Esophagus (tissue), 2 donors: ENCODE measurements around the gene TEKTIP1. TPM values are rescaled to one million over a fixed set of nuclear protein-coding genes. Genes with fewer than 3 reads are reported as not detected.

Source experiments
- H3K27ac ChIP-seq, 2 donors: one replicate each; pipeline ENCODE4 v1.5.1; 2013; ENCODE audit warnings: low read depth in 2 of 2, mild to moderate bottlenecking in 2 of 2, inconsistent platforms in 1 of 2, low read length in 1 of 2, moderate library complexity in 1 of 2
- H3K27me3 ChIP-seq, 2 donors: one replicate each; pipeline ENCODE4 v1.6.1; 2013; ENCODE audit warnings: low read length in 2 of 2, control low read depth in 1 of 2, mild to moderate bottlenecking in 1 of 2; ENCODE audit not compliant: insufficient read depth in 2 of 2, control insufficient read depth in 1 of 2
- H3K36me3 ChIP-seq, 2 donors: one replicate each; pipeline ENCODE4 v1.6.1; 2013; ENCODE audit warnings: low read length in 1 of 2; ENCODE audit not compliant: control insufficient read depth in 2 of 2, insufficient read depth in 2 of 2
- H3K4me1 ChIP-seq, 2 donors: one replicate each; pipeline ENCODE4 v1.6.1; 2013; ENCODE audit warnings: low read length in 1 of 2; ENCODE audit not compliant: control insufficient read depth in 2 of 2, insufficient read depth in 2 of 2
- H3K4me3 ChIP-seq, 2 donors: one replicate each; pipeline ENCODE4 v1.5.1; 2013; ENCODE audit warnings: low read length in 2 of 2, mild to moderate bottlenecking in 2 of 2, low read depth in 1 of 2, moderate library complexity in 1 of 2
- H3K9me3 ChIP-seq, 2 donors: one replicate each; pipeline ENCODE4 v1.6.1; 2013; ENCODE audit warnings: mild to moderate bottlenecking in 2 of 2, low read depth in 1 of 2, low read length in 1 of 2, moderate library complexity in 1 of 2; ENCODE audit not compliant: control insufficient read depth in 2 of 2, insufficient read depth in 1 of 2
- WGBS, 2 donors: extraction: QIAGEN DNeasy Blood & Tissue Kit; methylation state at CpG; one replicate each; pipeline ENCODE4 v1.1.7; 2013; 5-methylcytosine and 5-hydroxymethylcytosine counted together
- polyA plus RNA-seq, 2 donors: library from polyadenylated mRNA; stranded (reverse); fragments of 200-250 nt; gene quantifications; one replicate each; pipeline ENCODE4 v1.2.3, GENCODE V29; 2013
- donor health status: healthy with polysubstance abuse.
- donor health status: Bipolar disorder and iron deficiency.

TEKTIP1 gene
- polyA plus RNA-seq, 2 donors = 0.08 to 0.41 TPM

DNA sequence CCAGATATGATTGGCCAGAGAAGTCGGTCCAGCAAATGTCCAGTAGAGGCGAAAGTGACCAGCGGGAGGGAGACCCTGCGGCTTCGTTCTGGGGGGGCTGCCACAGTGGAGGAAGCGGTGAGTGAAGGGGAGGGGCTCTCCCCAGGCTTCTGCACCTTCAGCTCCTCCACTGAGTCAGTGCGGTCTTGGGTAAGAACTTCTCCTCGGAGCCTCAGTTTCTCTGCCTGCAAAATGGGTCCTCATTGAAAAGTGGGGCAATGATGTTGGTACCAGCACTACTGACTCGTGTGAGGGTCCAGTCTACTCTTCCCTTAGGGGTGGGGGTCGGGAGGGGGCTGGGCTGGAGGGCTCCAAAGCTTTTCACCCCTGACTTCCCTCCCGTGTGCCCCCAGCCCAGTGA is 50.5 kb downstream of the TEKTIP1 start:
- no peak overlapping the region for H3K4me3 ChIP-seq
- no peak overlapping the region for H3K27ac ChIP-seq
- H3K36me3 ChIP-seq = no peaks in the 10 kb centered on the region
- no peaks in the 10 kb centered on the region for H3K27me3 ChIP-seq
- H3K9me3 ChIP-seq = peaks cover 0 to 2% of the 10 kb centered on the region in 2 donors
- no peaks in the 10 kb centered on the region for H3K4me1 ChIP-seq
- WGBS, 2 donors = 77 to 88% methylated on average over 11 of the region's 11 CpGs

DNA sequence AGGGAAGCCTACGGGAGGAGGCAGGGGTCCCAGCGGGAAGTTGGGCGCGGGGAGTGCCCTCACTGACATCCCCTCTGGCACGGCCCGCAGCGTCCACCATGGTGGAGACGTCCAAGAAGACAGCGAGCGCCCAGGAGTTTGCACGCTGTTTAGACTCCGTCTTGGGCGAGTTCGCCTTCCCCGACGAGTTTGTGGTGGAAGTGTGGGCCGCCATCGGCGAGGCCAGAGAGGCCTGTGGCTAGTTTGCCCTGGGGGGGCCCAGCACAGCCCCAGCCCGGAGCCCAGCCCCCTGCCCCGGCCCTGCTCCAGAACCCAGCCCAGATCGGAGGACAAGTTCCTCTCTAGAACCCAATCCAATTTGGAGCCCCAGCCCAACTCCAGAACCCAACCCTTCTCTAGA is 51.0 kb downstream of the TEKTIP1 start:
- H3K36me3 ChIP-seq = no peaks in the 10 kb centered on the region
- WGBS, 2 donors = 92 to 94% methylated on average over 22 of the region's 22 CpGs
- H3K27me3 ChIP-seq = no peaks in the 10 kb centered on the region
- peaks cover 0 to 2% of the 10 kb centered on the region in 2 donors for H3K9me3 ChIP-seq
- no peak overlapping the region for H3K4me3 ChIP-seq
- no peak overlapping the region for H3K27ac ChIP-seq
- no peaks in the 10 kb centered on the region for H3K4me1 ChIP-seq

DNA sequence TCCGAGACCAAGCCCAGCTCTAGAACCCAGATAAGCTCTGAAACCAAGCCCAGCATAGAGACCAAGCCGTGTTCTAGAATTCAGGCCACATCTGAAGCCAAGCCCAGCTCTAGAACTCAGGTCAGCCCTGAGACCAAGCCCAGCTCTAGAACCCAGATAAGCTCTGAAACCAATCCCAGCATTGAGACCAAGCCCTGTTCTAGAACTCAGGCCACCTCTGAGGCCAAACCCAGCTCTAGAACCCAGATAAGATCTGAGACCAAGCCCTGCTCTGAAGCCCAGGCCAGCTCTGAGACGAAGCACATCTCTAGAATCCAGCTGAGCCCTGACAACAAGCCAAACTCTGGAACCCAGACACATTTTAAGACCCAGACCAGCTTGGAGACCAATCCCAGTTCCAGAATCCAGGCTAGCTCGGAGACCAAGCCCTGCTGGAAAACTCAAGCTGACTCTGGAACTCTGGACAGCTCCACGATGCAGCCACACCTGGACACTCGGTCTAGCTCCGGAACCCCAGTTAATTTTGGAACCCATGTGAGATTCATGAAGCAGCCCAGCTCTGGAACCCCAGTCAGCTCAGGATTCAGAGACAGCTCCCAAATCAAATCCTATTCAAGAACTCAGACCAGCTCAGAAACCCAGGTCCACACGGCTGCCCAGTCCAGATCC is 52.2 kb downstream of the TEKTIP1 start:
- Histone ChIP-seq H3K4me1 (no peaks in the 10 kb centered on the region), H3K9me3 (peaks cover 0 to 2% of the 10 kb centered on the region in 2 donors), H3K27ac (no peak overlapping the region), H3K4me3 (no peak overlapping the region), H3K36me3 (no peaks in the 10 kb centered on the region), H3K27me3 (no peaks in the 10 kb centered on the region)
- WGBS, 2 donors = 89 to 91% methylated on average over 8 of the region's 8 CpGs

DNA sequence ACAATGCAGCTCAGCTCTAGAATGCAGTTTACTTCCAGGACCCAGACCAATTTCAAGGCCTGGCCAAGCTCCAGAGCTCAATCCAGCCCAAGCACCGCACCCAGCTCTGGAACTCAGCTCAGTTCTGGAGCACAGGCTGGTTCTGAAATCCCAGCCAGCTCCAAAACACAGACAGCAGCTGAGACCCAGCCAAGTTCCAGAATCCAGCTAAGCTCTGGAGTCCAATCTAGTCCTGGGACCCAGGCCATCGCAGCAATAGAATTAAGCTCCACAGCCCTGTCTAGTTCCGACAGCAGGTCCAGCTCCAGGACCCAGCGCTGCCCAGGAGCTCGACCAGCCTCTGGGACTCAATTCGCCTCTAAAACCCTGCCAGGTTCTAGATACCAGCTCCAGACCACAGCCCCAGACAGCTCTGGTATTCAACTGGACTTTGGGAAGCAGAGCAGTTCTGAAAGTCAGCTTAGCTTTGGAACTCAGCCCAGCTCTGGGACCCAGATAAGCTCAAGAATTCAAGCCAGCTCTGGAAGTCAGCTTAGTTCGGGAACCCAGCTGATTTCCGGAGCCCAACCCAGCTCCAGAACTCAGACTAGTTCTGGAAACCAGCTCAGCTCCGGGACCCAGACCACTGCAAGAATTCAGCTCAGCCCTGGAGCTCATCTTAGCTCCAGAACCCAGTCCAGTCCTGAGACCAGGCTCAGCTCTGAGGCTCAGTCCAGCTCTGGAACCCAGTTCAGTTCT is 53.1 kb downstream of the TEKTIP1 start:
- Histone ChIP-seq H3K27me3 (no peaks in the 10 kb centered on the region), H3K4me3 (no peak overlapping the region), H3K36me3 (no peaks in the 10 kb centered on the region), H3K27ac (no peak overlapping the region), H3K4me1 (no peaks in the 10 kb centered on the region), H3K9me3 (peaks cover 0 to 2% of the 10 kb centered on the region in 2 donors)
- 77 to 82% methylated on average over 9 of the region's 9 CpGs for WGBS, 2 donors

DNA sequence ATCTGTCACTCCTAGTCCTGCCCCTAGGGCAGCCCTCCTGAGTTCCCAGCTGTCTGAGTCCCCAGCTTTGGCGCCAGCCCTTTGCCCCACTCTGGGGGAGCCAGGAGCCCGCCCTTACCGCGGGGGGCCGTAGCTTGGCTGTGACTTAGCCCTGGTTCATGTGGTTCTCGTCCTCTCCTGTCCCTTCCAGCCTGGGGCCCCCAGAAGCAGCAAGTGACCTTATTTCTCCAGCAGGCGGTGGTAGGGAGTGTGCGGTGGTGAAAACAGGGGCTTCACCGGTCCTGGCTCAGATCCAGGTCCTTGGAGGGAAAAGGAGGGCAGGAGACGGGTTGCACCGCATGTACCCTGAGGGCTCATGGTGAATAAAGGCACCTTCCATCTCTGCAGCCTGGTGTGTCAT is 54.2 kb downstream of the TEKTIP1 start:
- H3K27me3 ChIP-seq = no peaks in the 10 kb centered on the region
- H3K4me3 ChIP-seq = no peak overlapping the region
- peaks cover 0 to 2% of the 10 kb centered on the region in 2 donors for H3K9me3 ChIP-seq
- H3K27ac ChIP-seq = no peak overlapping the region
- WGBS, 2 donors = 38 to 46% methylated on average over 11 of the region's 11 CpGs
- H3K4me1 ChIP-seq = no peaks in the 10 kb centered on the region
- H3K36me3 ChIP-seq = no peaks in the 10 kb centered on the region

Other genes with a start within 250 kb of the TEKTIP1 start
- 10 to 100 TPM; 15.4 to 48.1 TPM for gene NFIC, start 172.6 kb upstream of the TEKTIP1 start, polyA plus RNA-seq
- gene SMIM24, start 58.6 kb upstream of the TEKTIP1 start, polyA plus RNA-seq = under 1 TPM; 0.02 to 0.29 TPM
- not detected for gene SMIM44, start 55.7 kb upstream of the TEKTIP1 start, polyA plus RNA-seq
- gene DOHH, start 38.5 kb upstream of the TEKTIP1 start, polyA plus RNA-seq = 10 to 100 TPM; 14.9 to 16.7 TPM
- 10 to 100 TPM; 23.0 to 28.0 TPM for gene FZR1, start 32.9 kb upstream of the TEKTIP1 start, polyA plus RNA-seq
- gene MFSD12, start 18.4 kb downstream of the TEKTIP1 start, polyA plus RNA-seq = 10 to 100 TPM; 26.8 to 27.5 TPM
- gene HMG20B, start 33.8 kb downstream of the TEKTIP1 start, polyA plus RNA-seq = 10 to 100 TPM; 62.1 to 68.4 TPM
- under 1 TPM; 0.53 to 0.57 TPM for gene GIPC3, start 46.3 kb downstream of the TEKTIP1 start, polyA plus RNA-seq
- under 1 TPM; 0.59 to 0.64 TPM for gene TBXA2R, start 67.7 kb downstream of the TEKTIP1 start, polyA plus RNA-seq
- gene CACTIN, start 87.6 kb downstream of the TEKTIP1 start, polyA plus RNA-seq = 10 to 100 TPM; 12.4 to 19.3 TPM
- gene PIP5K1C, start 161.3 kb downstream of the TEKTIP1 start, polyA plus RNA-seq = 10 to 100 TPM; 10.4 to 18.1 TPM
- gene TJP3, start 169.2 kb downstream of the TEKTIP1 start, polyA plus RNA-seq = 100 to 1,000 TPM in 1 of 2 donors, 10 to 100 TPM in 1; 44.5 to 118 TPM
- gene APBA3, start 222.5 kb downstream of the TEKTIP1 start, polyA plus RNA-seq = 10 to 100 TPM; 12.1 to 16.3 TPM
- gene MRPL54, start 223.5 kb downstream of the TEKTIP1 start, polyA plus RNA-seq = 10 to 100 TPM; 80.0 to 83.8 TPM
- gene RAX2, start 233.1 kb downstream of the TEKTIP1 start, polyA plus RNA-seq = not detected
- 1 to 10 TPM; 2.4 to 2.6 TPM for gene MATK, start 247.2 kb downstream of the TEKTIP1 start, polyA plus RNA-seq